GM12878 (cell line): Measurements from ENCODE around the gene EIF1.

ENCODE experiments used
- CEBPB ChIP-seq, 2 experiments: fragments of 150-350 bp in 1 of 2; IDR thresholded peaks; 2 replicates each; pipeline ENCODE4 v1.6.1; 2012 to 2014; ENCODE audit warnings: low read depth in 2 of 2, low read length in 2 of 2, borderline replicate concordance in 1 of 2, inconsistent platforms in 1 of 2
- DPF2 ChIP-seq: fragments of 450-650 bp; IDR thresholded peaks from 2 replicates; pipeline ENCODE4 v1.6.1; 2017; ENCODE audit warnings: mild to moderate bottlenecking
- IKZF2 ChIP-seq, 2 experiments: fragments of 450-650 bp; IDR thresholded peaks; 2 replicates each; pipeline ENCODE4 v1.6.1; 2017; ENCODE audit warnings: mild to moderate bottlenecking in 2 of 2, moderate library complexity in 2 of 2
- MTA2 ChIP-seq: fragments of 450-650 bp; IDR thresholded peaks from 2 replicates; pipeline ENCODE4 v1.6.1; 2016; ENCODE audit warnings: low read depth, mild to moderate bottlenecking, moderate library complexity
- MTA3 ChIP-seq: IDR thresholded peaks from 2 replicates; pipeline ENCODE4 v1.6.1; 2012; ENCODE audit warnings: low read length, inconsistent platforms, borderline replicate concordance
- NFXL1 ChIP-seq: fragments of 450-650 bp; IDR thresholded peaks from 2 replicates; pipeline ENCODE4 v1.6.1; 2017; ENCODE audit warnings: antibody characterized with exemption, mild to moderate bottlenecking, borderline replicate concordance
- POLR2A ChIP-seq: IDR thresholded peaks from 2 replicates; pipeline ENCODE4 v1.6.1; 2011; ENCODE audit warnings: low read depth, mild to moderate bottlenecking, low read length
- POLR2AphosphoS5 ChIP-seq: IDR thresholded peaks from 2 replicates; pipeline ENCODE4 v1.6.1; 2011; ENCODE audit warnings: mild to moderate bottlenecking, low read length, inconsistent platforms
- RCOR1 ChIP-seq: conservative IDR thresholded peaks from 2 replicates; pipeline ENCODE4 v1.6.1; 2012; ENCODE audit warnings: low read depth, low read length, improper control_type of control experiment
- TBL1XR1 ChIP-seq: IDR thresholded peaks from 2 replicates; pipeline ENCODE4 v1.6.1; 2012; ENCODE audit warnings: low read depth, low read length, improper control_type of control experiment
- TF ChIP-seq, protein P1 (sequence below), 3 experiments: IDR thresholded peaks in 2 of 3; conservative IDR thresholded peaks in 1 of 3; 2 replicates each; pipeline ENCODE4 v1.5.1; 2011; ENCODE audit warnings: low read depth in 3 of 3, low read length in 3 of 3, mild to moderate bottlenecking in 3 of 3, control low read depth in 2 of 3, moderate library complexity in 2 of 3, inconsistent platforms in 1 of 3, mixed read lengths in 1 of 3; ENCODE audit not compliant: control insufficient read depth in 2 of 3, insufficient read depth in 1 of 3; ENCODE audit errors: extremely low read depth in 1 of 3
- TF ChIP-seq, protein P2 (sequence below): IDR thresholded peaks from 2 replicates; pipeline ENCODE4 v1.6.1; 2012; ENCODE audit warnings: low read depth, low read length, improper control_type of control experiment
- TF ChIP-seq, protein P3 (sequence below): fragments of 150-350 bp; IDR thresholded peaks from 2 replicates; pipeline ENCODE4 v1.6.1; 2016; ENCODE audit warnings: low read depth, low read length

GRCh38 chr17:41663451-41664171, 25.1 kb upstream of the EIF1 start:
- no peak for TF ChIP-seq POLR2A
- TF ChIP-seq, protein P1, sequence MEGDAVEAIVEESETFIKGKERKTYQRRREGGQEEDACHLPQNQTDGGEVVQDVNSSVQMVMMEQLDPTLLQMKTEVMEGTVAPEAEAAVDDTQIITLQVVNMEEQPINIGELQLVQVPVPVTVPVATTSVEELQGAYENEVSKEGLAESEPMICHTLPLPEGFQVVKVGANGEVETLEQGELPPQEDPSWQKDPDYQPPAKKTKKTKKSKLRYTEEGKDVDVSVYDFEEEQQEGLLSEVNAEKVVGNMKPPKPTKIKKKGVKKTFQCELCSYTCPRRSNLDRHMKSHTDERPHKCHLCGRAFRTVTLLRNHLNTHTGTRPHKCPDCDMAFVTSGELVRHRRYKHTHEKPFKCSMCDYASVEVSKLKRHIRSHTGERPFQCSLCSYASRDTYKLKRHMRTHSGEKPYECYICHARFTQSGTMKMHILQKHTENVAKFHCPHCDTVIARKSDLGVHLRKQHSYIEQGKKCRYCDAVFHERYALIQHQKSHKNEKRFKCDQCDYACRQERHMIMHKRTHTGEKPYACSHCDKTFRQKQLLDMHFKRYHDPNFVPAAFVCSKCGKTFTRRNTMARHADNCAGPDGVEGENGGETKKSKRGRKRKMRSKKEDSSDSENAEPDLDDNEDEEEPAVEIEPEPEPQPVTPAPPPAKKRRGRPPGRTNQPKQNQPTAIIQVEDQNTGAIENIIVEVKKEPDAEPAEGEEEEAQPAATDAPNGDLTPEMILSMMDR (IDR thresholded peaks at IDR 0.05 in 2 of 3, conservative IDR thresholded peaks at IDR 0.05 in 1 of 3; ENCODE audit: control insufficient read depth in 2 of 3, extremely low read depth in 1 of 3, insufficient read depth in 1 of 3, low read depth in 3 of 3, low read length in 3 of 3), result no peak
- no peak for TF ChIP-seq CEBPB (IDR thresholded peaks at IDR 0.05; ENCODE audit: borderline replicate concordance in 1 of 2, low read depth in 2 of 2, low read length in 2 of 2)
- TF ChIP-seq MTA3, result no peak
- TF ChIP-seq, protein P2, sequence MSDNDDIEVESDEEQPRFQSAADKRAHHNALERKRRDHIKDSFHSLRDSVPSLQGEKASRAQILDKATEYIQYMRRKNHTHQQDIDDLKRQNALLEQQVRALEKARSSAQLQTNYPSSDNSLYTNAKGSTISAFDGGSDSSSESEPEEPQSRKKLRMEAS, result no peak
- TF ChIP-seq RCOR1, result no peak
- TF ChIP-seq DPF2, result no peak
- no peak for TF ChIP-seq IKZF2 (IDR thresholded peaks at IDR 0.05)
- TF ChIP-seq, protein P3, sequence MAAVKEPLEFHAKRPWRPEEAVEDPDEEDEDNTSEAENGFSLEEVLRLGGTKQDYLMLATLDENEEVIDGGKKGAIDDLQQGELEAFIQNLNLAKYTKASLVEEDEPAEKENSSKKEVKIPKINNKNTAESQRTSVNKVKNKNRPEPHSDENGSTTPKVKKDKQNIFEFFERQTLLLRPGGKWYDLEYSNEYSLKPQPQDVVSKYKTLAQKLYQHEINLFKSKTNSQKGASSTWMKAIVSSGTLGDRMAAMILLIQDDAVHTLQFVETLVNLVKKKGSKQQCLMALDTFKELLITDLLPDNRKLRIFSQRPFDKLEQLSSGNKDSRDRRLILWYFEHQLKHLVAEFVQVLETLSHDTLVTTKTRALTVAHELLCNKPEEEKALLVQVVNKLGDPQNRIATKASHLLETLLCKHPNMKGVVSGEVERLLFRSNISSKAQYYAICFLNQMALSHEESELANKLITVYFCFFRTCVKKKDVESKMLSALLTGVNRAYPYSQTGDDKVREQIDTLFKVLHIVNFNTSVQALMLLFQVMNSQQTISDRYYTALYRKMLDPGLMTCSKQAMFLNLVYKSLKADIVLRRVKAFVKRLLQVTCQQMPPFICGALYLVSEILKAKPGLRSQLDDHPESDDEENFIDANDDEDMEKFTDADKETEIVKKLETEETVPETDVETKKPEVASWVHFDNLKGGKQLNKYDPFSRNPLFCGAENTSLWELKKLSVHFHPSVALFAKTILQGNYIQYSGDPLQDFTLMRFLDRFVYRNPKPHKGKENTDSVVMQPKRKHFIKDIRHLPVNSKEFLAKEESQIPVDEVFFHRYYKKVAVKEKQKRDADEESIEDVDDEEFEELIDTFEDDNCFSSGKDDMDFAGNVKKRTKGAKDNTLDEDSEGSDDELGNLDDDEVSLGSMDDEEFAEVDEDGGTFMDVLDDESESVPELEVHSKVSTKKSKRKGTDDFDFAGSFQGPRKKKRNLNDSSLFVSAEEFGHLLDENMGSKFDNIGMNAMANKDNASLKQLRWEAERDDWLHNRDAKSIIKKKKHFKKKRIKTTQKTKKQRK, result no peak
- TF ChIP-seq POLR2AphosphoS5, result no peak
- TF ChIP-seq MTA2, result no peak
- TF ChIP-seq TBL1XR1, result no peak
- no peak for TF ChIP-seq NFXL1
